Parathyroid adenoma (tissue), 2 donors: ENCODE data around the gene ELANE.

Source experiments
- H2AFZ ChIP-seq: fragments of 300-600 bp; sonication (generic); one replicate; pipeline ENCODE4 v1.7.0; 2017; ENCODE audit warnings: antibody characterized with exemption, mild to moderate bottlenecking
- H3K27ac ChIP-seq: fragments of 300-600 bp; sonication (generic); one replicate; pipeline ENCODE4 v1.7.0; 2017
- H3K27me3 ChIP-seq: fragments of 300-600 bp; sonication (generic); one replicate; pipeline ENCODE4 v1.7.0; 2017; ENCODE audit warnings: low read length; ENCODE audit not compliant: control insufficient read depth, insufficient read depth
- H3K36me3 ChIP-seq: fragments of 300-600 bp; sonication (generic); one replicate; pipeline ENCODE4 v1.7.0; 2017; ENCODE audit warnings: low read length; ENCODE audit not compliant: control insufficient read depth, insufficient read depth
- H3K4me1 ChIP-seq: fragments of 300-600 bp; sonication (generic); one replicate; pipeline ENCODE4 v1.7.0; 2017; ENCODE audit warnings: control low read depth
- H3K4me2 ChIP-seq: fragments of 300-600 bp; sonication (generic); one replicate; pipeline ENCODE4 v1.7.0; 2017; ENCODE audit warnings: low read length
- H3K4me3 ChIP-seq: fragments of 300-600 bp; sonication (generic); one replicate; pipeline ENCODE4 v1.7.0; 2017; ENCODE audit warnings: low read depth, low read length
- H3K79me2 ChIP-seq: fragments of 300-600 bp; sonication (generic); one replicate; pipeline ENCODE4 v1.7.0; 2017; ENCODE audit warnings: control low read depth
- H3K9ac ChIP-seq: fragments of 300-600 bp; sonication (generic); one replicate; pipeline ENCODE4 v1.7.0; 2017; ENCODE audit warnings: mild to moderate bottlenecking
- H3K9me3 ChIP-seq: fragments of 300-600 bp; sonication (generic); one replicate; pipeline ENCODE4 v1.7.0; 2017; ENCODE audit warnings: low read length; ENCODE audit not compliant: control insufficient read depth
- TF ChIP-seq, protein P1 (sequence below): fragments of 300-600 bp; sonication (generic); IDR thresholded peaks from one replicate; pipeline ENCODE4 v1.7.0; 2017; ENCODE audit warnings: antibody characterized with exemption, mild to moderate bottlenecking
- donor health status: primary hyperparathyroidism.

The ELANE gene

DNA sequence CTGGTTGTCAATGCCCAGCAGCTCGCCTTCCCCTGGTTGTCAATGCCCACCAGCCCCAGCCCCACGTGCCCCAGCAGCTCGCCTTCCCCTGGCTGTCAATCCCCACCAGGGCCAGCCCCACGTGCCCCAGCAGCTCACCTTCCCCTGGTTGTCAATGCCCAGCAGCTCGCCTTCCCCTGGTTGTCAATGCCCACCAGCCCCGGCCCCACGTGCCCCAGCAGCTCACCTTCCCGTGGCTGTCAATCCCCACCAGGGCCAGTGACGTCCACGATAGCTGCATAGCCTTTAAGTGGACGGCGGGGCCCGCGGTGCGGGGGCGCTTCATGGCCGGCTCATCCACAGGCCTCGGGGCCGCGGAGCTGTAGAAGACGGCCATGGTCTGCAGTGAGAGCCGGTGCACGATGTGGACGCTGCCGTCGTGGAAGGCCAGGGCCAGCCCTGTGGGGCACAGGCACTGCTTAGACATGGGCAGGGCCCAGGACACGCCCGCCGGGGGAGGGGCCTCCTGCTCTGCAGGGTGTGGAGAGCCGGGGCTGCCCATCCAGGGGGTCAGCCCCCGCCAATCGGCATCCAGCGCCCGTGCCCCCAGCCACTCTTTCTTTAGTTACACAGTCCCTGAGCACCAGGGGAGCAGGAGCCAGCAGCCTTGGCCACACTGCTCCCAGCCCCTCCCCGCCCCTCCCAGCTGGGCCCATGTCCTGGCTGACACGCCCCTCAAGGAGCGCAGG is 27.8 kb downstream of the ELANE start:
- no peaks in the 10 kb centered on the region for H3K4me1 ChIP-seq
- no peak overlapping the region for H3K4me2 ChIP-seq
- H2AFZ ChIP-seq = no peak overlapping the region
- peaks cover 5% of the 10 kb centered on the region for H3K79me2 ChIP-seq
- H3K4me3 ChIP-seq = no peak overlapping the region
- H3K27me3 ChIP-seq = no peaks in the 10 kb centered on the region
- TF ChIP-seq, protein P1, sequence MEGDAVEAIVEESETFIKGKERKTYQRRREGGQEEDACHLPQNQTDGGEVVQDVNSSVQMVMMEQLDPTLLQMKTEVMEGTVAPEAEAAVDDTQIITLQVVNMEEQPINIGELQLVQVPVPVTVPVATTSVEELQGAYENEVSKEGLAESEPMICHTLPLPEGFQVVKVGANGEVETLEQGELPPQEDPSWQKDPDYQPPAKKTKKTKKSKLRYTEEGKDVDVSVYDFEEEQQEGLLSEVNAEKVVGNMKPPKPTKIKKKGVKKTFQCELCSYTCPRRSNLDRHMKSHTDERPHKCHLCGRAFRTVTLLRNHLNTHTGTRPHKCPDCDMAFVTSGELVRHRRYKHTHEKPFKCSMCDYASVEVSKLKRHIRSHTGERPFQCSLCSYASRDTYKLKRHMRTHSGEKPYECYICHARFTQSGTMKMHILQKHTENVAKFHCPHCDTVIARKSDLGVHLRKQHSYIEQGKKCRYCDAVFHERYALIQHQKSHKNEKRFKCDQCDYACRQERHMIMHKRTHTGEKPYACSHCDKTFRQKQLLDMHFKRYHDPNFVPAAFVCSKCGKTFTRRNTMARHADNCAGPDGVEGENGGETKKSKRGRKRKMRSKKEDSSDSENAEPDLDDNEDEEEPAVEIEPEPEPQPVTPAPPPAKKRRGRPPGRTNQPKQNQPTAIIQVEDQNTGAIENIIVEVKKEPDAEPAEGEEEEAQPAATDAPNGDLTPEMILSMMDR = no peak
- no peak overlapping the region for H3K9ac ChIP-seq
- no peaks in the 10 kb centered on the region for H3K36me3 ChIP-seq
- H3K27ac ChIP-seq = no peak overlapping the region
- no peaks in the 10 kb centered on the region for H3K9me3 ChIP-seq

GRCh38 chr19:881385-882071 is 29.4 kb downstream of the ELANE start:
- H3K9ac ChIP-seq = no peak overlapping the region
- no peaks in the 10 kb centered on the region for H3K9me3 ChIP-seq
- H3K79me2 ChIP-seq = peaks cover 12% of the 10 kb centered on the region
- H3K4me1 ChIP-seq = no peaks in the 10 kb centered on the region
- no peaks in the 10 kb centered on the region for H3K36me3 ChIP-seq
- no peak overlapping the region for H3K4me2 ChIP-seq
- TF ChIP-seq, protein P1 = no peak
- no peaks in the 10 kb centered on the region for H3K27me3 ChIP-seq
- no peak overlapping the region for H3K27ac ChIP-seq
- H2AFZ ChIP-seq = no peak overlapping the region
- no peak overlapping the region for H3K4me3 ChIP-seq

GRCh38 chr19:882871-883497 is 30.9 kb downstream of the ELANE start:
- H3K4me3 ChIP-seq = no peak overlapping the region
- peaks cover 12% of the 10 kb centered on the region for H3K79me2 ChIP-seq
- H3K9me3 ChIP-seq = no peaks in the 10 kb centered on the region
- H2AFZ ChIP-seq = no peak overlapping the region
- no peaks in the 10 kb centered on the region for H3K27me3 ChIP-seq
- TF ChIP-seq, protein P1 = no peak
- H3K9ac ChIP-seq = no peak overlapping the region
- no peak overlapping the region for H3K27ac ChIP-seq
- H3K36me3 ChIP-seq = no peaks in the 10 kb centered on the region
- no peaks in the 10 kb centered on the region for H3K4me1 ChIP-seq
- no peak overlapping the region for H3K4me2 ChIP-seq

GRCh38 chr19:883661-884211 is 31.6 kb downstream of the ELANE start:
- Histone ChIP-seq H3K27ac (no peak overlapping the region), H3K79me2 (peaks cover 12% of the 10 kb centered on the region), H3K4me3 (no peak overlapping the region), H3K4me2 (no peak overlapping the region), H3K9ac (no peak overlapping the region), H2AFZ (no peak overlapping the region), H3K4me1 (no peaks in the 10 kb centered on the region), H3K27me3 (no peaks in the 10 kb centered on the region), H3K36me3 (no peaks in the 10 kb centered on the region), H3K9me3 (no peaks in the 10 kb centered on the region)
- TF ChIP-seq, protein P1 = no peak
